Fibroblast of lung (primary cell): ENCODE measurements around the gene KCNK7. TPM values are rescaled to one million over a fixed set of nuclear protein-coding genes. Genes with fewer than 3 reads are reported as not detected.
A peak's percentile ranks its signal among the peaks of the same experiment; 100 is the strongest.

ENCODE experiments used
- DNase-seq, 2 donors: peaks; one replicate each; pipeline versions ENCODE4 v3.0.0 to v3.0.0-alpha.2; 2010; ENCODE audit warnings: low read depth in 2 of 2
- H2AFZ ChIP-seq: 2 replicates; pipeline ENCODE4 v1.5.1; 2012; ENCODE audit warnings: low read length, control low read depth, inconsistent platforms
- H3K27ac ChIP-seq: 2 replicates; pipeline ENCODE4 v1.5.1; 2011; ENCODE audit warnings: low read length, control low read depth; ENCODE audit not compliant: insufficient read depth
- H3K27me3 ChIP-seq: 2 replicates; pipeline ENCODE4 v1.5.1; 2011; ENCODE audit warnings: mild to moderate bottlenecking, low read length; ENCODE audit not compliant: control insufficient read depth, insufficient read depth
- H3K36me3 ChIP-seq: 2 replicates; pipeline ENCODE4 v1.5.1; 2011; ENCODE audit warnings: low read length; ENCODE audit not compliant: control insufficient read depth, insufficient read depth
- H3K4me1 ChIP-seq: 2 replicates; pipeline ENCODE4 v1.5.1; 2011; ENCODE audit warnings: low read length; ENCODE audit not compliant: control insufficient read depth, insufficient read depth; ENCODE audit errors: extremely low read depth
- H3K4me2 ChIP-seq: 2 replicates; pipeline ENCODE4 v1.5.1; 2011; ENCODE audit warnings: low read length, control low read depth; ENCODE audit not compliant: insufficient read depth; ENCODE audit errors: extremely low read depth
- H3K4me3 ChIP-seq, 4 experiments: fragments of 200-600 bp in 1 of 4; sonication (generic) in 1 of 4; replicated peaks in 1 of 4; 2 replicates each; pipeline ENCODE4 v1.5.1; 2011 to 2016; ENCODE audit warnings: low read length in 4 of 4, low read depth in 3 of 4, mild to moderate bottlenecking in 3 of 4, control low read depth in 2 of 4, inconsistent platforms in 1 of 4, mixed read lengths in 1 of 4; ENCODE audit not compliant: insufficient read depth in 1 of 4; ENCODE audit errors: control extremely low read depth in 1 of 4
- H3K79me2 ChIP-seq: 2 replicates; pipeline ENCODE4 v1.5.1; 2012; ENCODE audit warnings: mild to moderate bottlenecking, low read length, inconsistent platforms; ENCODE audit not compliant: control insufficient read depth, insufficient read depth
- H3K9ac ChIP-seq: 2 replicates; pipeline ENCODE4 v1.5.1; 2011; ENCODE audit warnings: mild to moderate bottlenecking, low read length, control low read depth; ENCODE audit not compliant: insufficient read depth
- H3K9me3 ChIP-seq: 2 replicates; pipeline ENCODE4 v1.5.1; 2012; ENCODE audit warnings: low read depth, low read length; ENCODE audit not compliant: control insufficient read depth, insufficient read depth
- H4K20me1 ChIP-seq: 2 replicates; pipeline ENCODE4 v1.5.1; 2011; ENCODE audit warnings: low read length; ENCODE audit not compliant: control insufficient read depth, insufficient read depth; ENCODE audit errors: extremely low read depth
- EZH2 ChIP-seq: IDR thresholded peaks from 2 replicates; pipeline ENCODE4 v1.5.1; 2012; ENCODE audit warnings: low read length, control low read depth, mild to moderate bottlenecking; ENCODE audit errors: missing control alignments
- polyA plus RNA-seq, 2 donors: library from polyadenylated mRNA; depleted of rRNA in 1 of 2; stranded (reverse) in 1 of 2; unstranded in 1 of 2; fragments of >200 nt; gene quantifications; 2 replicates each; pipeline ENCODE4 v1.2.1, GENCODE V29; 2011 to 2012; ENCODE audit warnings: missing spikeins in 1 of 2
- total RNA-seq: library from RNA; depleted of rRNA; stranded (reverse); fragments of >200 nt; gene quantifications from 2 replicates; pipeline ENCODE4 v1.2.1, GENCODE V29; 2014
- TF ChIP-seq, protein P1 (sequence below), 2 donors: IDR thresholded peaks in 1 of 2; conservative IDR thresholded peaks in 1 of 2; 1 replicate in 1 of 2; 2 replicates in 1 of 2; pipeline ENCODE4 v1.5.1; 2011 to 2012; ENCODE audit warnings: low read length in 2 of 2, control low read depth in 1 of 2, inconsistent platforms in 1 of 2, low read depth in 1 of 2, mild to moderate bottlenecking in 1 of 2

The KCNK7 gene
- total and polyA plus RNA-seq, 2 donors (not counting 1 experiment from before 2014, with no cell fraction given), result not detected

DNA sequence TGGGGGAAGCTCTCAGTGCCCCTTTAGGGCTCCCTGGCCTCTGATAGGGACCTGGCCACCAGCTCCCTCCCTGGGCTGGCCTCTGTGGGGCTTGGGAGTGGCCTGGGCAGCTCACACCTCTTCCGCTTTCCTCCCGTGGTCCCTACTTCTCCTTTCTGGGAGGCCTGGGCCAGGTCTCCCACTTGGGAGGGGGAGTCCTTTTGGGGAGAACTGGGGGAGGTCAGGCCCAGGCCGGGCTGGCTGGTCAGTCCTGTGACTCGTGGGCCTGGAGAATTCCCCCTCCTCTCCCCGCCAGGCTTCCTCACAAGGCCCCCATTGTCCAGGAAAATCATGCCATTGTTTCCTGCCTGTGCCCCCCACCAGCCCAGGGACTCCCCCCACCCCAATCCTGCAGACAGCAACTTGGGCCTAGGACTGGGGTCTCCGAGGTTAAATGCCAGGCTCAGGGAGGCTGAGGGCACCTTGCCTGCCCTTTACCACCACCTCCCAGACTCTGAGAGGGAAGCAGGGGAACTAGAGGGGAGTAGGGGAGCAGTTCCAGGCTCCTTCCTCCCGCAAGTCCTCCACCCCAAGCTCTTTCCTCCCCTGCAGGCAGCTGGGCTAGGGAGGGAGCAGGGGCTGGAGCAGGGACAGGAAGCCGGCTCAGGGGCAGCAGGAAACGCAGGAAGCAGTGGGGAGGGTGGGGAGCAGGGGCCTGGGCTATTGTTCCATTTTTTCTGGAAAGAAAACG is 15.6 kb upstream of the KCNK7 start:
- Histone ChIP-seq H3K27me3 (no peaks in the 10 kb centered on the region), H3K4me2 (peak overlapping the region; percentile 59), H3K9ac (no peak overlapping the region), H3K4me3 (peak overlapping the region in 2 of 4 experiments; percentile 23 to 90), H3K79me2 (peaks cover 40% of the 10 kb centered on the region), H4K20me1 (no peaks in the 10 kb centered on the region), H3K9me3 (no peaks in the 10 kb centered on the region), H3K27ac (no peak overlapping the region), H3K4me1 (peaks cover 34% of the 10 kb centered on the region), H2AFZ (no peak overlapping the region), H3K36me3 (peaks cover 13% of the 10 kb centered on the region)
- TF ChIP-seq, protein P1, sequence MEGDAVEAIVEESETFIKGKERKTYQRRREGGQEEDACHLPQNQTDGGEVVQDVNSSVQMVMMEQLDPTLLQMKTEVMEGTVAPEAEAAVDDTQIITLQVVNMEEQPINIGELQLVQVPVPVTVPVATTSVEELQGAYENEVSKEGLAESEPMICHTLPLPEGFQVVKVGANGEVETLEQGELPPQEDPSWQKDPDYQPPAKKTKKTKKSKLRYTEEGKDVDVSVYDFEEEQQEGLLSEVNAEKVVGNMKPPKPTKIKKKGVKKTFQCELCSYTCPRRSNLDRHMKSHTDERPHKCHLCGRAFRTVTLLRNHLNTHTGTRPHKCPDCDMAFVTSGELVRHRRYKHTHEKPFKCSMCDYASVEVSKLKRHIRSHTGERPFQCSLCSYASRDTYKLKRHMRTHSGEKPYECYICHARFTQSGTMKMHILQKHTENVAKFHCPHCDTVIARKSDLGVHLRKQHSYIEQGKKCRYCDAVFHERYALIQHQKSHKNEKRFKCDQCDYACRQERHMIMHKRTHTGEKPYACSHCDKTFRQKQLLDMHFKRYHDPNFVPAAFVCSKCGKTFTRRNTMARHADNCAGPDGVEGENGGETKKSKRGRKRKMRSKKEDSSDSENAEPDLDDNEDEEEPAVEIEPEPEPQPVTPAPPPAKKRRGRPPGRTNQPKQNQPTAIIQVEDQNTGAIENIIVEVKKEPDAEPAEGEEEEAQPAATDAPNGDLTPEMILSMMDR (conservative IDR thresholded peaks at IDR 0.05 in 1 of 2, IDR thresholded peaks at IDR 0.05 in 1 of 2; ENCODE audit: low read depth in 1 of 2, low read length in 2 of 2), result no peak
- TF ChIP-seq EZH2, result no peak
- DNase-seq, result no peak

DNA sequence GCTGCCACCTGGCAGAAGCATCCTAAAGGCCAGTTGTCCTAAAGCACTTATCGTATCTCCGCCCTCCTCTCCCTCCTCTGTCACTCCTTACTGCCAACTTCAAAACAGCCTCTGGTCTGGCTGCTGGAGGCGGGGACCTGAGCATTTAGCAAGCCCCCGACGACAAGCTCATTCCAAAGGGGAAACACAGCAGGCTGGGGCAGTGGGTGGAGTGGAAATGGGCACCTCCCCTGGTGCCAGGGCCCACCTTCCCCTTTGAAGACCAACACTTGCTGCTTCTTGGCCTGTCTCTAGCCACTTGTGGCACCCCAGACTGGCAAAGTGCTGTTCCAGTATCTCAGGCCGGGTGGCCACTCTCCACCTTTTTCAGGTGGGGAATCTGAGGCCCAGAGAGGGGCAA is 14.8 kb upstream of the KCNK7 start:
- Histone ChIP-seq H3K27me3 (no peaks in the 10 kb centered on the region), H3K36me3 (peaks cover 15% of the 10 kb centered on the region), H3K9me3 (no peaks in the 10 kb centered on the region), H3K4me1 (peaks cover 34% of the 10 kb centered on the region), H2AFZ (no peak overlapping the region), H3K79me2 (peaks cover 38% of the 10 kb centered on the region), H3K4me3 (peak overlapping the region in 1 of 4 experiments; percentile 2), H3K27ac (no peak overlapping the region), H3K4me2 (no peak overlapping the region), H3K9ac (peak overlapping the region; percentile 20), H4K20me1 (no peaks in the 10 kb centered on the region)
- DNase-seq, result no peak
- TF ChIP-seq EZH2, result no peak
- TF ChIP-seq, protein P1 (conservative IDR thresholded peaks at IDR 0.05 in 1 of 2, IDR thresholded peaks at IDR 0.05 in 1 of 2; ENCODE audit: low read depth in 1 of 2, low read length in 2 of 2), result no peak

GRCh38 chr11:65609665-65610064 is 14.1 kb upstream of the KCNK7 start:
- H2AFZ ChIP-seq, result no peak overlapping the region
- peaks cover 34% of the 10 kb centered on the region for H3K4me1 ChIP-seq
- no peak overlapping the region for H3K4me3 ChIP-seq
- H3K9ac ChIP-seq, result no peak overlapping the region
- TF ChIP-seq EZH2, result no peak
- TF ChIP-seq, protein P1 (conservative IDR thresholded peaks at IDR 0.05 in 1 of 2, IDR thresholded peaks at IDR 0.05 in 1 of 2; ENCODE audit: low read depth in 1 of 2, low read length in 2 of 2), result no peak
- H4K20me1 ChIP-seq, result no peaks in the 10 kb centered on the region
- peaks cover 22% of the 10 kb centered on the region for H3K36me3 ChIP-seq
- no peaks in the 10 kb centered on the region for H3K27me3 ChIP-seq
- H3K4me2 ChIP-seq, result peak overlapping the region; percentile 35
- no peaks in the 10 kb centered on the region for H3K9me3 ChIP-seq
- no peak for DNase-seq
- peaks cover 38% of the 10 kb centered on the region for H3K79me2 ChIP-seq
- no peak overlapping the region for H3K27ac ChIP-seq
